HepG2 (cell line): ENCODE data around the gene ESRP2. TPM values are rescaled to one million over a fixed set of nuclear protein-coding genes. Genes with fewer than 3 reads are reported as not detected.

Experiments
- AGO2 ChIP-seq: fragments of 200-400 bp; formaldehyde crosslinking; optimal IDR thresholded peaks from 2 replicates; pipeline ENCODE3; 2017; ENCODE audit warnings: mild to moderate bottlenecking, low read depth, low read length, moderate library complexity
- ARID5B ChIP-seq: IDR thresholded peaks from 2 replicates; pipeline ENCODE4 v1.4.0; 2020; ENCODE audit warnings: mild to moderate bottlenecking, missing genetic modification reagents
- GATAD2A ChIP-seq: IDR thresholded peaks from 2 replicates; pipeline ENCODE4 v1.6.1; 2016
- HNF4A ChIP-seq: sonication (generic); formaldehyde crosslinking; IDR thresholded peaks from 2 replicates; pipeline ENCODE4 v1.4.0; 2020; ENCODE audit warnings: missing genetic modification reagents
- MED8 ChIP-seq: sonication (generic); formaldehyde crosslinking; IDR thresholded peaks from 2 replicates; pipeline ENCODE4 v1.8.1; 2023; ENCODE audit warnings: mild to moderate bottlenecking, missing genetic modification reagents; ENCODE audit not compliant: insufficient replicate concordance
- NR2F6 ChIP-seq, 2 experiments: IDR thresholded peaks; 2 replicates each; pipeline ENCODE4 v1.6.1; 2016; ENCODE audit warnings: antibody characterized with exemption in 1 of 2, mild to moderate bottlenecking in 1 of 2
- REPIN1 ChIP-seq: sonication (generic); formaldehyde crosslinking; IDR thresholded peaks from 2 replicates; pipeline ENCODE4 v1.8.0; 2022; ENCODE audit warnings: missing genetic modification reagents, low read depth, mild to moderate bottlenecking, borderline replicate concordance
- RFXANK ChIP-seq: IDR thresholded peaks from 2 replicates; pipeline ENCODE4 v1.6.1; 2016
- RFXAP ChIP-seq: sonication (generic); formaldehyde crosslinking; IDR thresholded peaks from 2 replicates; pipeline ENCODE4 v1.4.0; 2020; ENCODE audit warnings: missing genetic modification reagents, borderline replicate concordance
- SMARCE1 ChIP-seq: fragments of 450-650 bp; IDR thresholded peaks from 2 replicates; pipeline ENCODE4 v1.6.1; 2017; ENCODE audit warnings: borderline replicate concordance
- SPEN ChIP-seq: sonication (generic); formaldehyde crosslinking; IDR thresholded peaks from 2 replicates; pipeline ENCODE4 v1.5.1; 2020; ENCODE audit warnings: low read depth, mild to moderate bottlenecking, missing genetic modification reagents
- TMF1 ChIP-seq: sonication (generic); formaldehyde crosslinking; IDR thresholded peaks from 2 replicates; pipeline ENCODE4 v1.8.1; 2022; ENCODE audit warnings: low read depth, missing genetic modification reagents
- USF2 ChIP-seq, 2 experiments: sonication (generic) in 1 of 2; formaldehyde crosslinking in 1 of 2; IDR thresholded peaks; 2 replicates each; pipeline versions ENCODE4 v1.5.1 to v1.6.1; 2011 to 2020; ENCODE audit warnings: borderline replicate concordance in 1 of 2, low read depth in 1 of 2, low read length in 1 of 2, mild to moderate bottlenecking in 1 of 2, missing genetic modification reagents in 1 of 2, moderate library complexity in 1 of 2
- ZFP91 ChIP-seq: sonication (generic); formaldehyde crosslinking; IDR thresholded peaks from 2 replicates; pipeline ENCODE4 v1.9.0; 2022; ENCODE audit warnings: missing genetic modification reagents, mild to moderate bottlenecking, borderline replicate concordance
- ZNF260 ChIP-seq: sonication (generic); formaldehyde crosslinking; IDR thresholded peaks from 2 replicates; pipeline ENCODE4 v1.4.0; 2020; ENCODE audit warnings: missing genetic modification reagents, low read depth, mild to moderate bottlenecking, borderline replicate concordance
- ZNF335 ChIP-seq: sonication (generic); formaldehyde crosslinking; IDR thresholded peaks from 2 replicates; pipeline ENCODE4 v1.4.0; 2020; ENCODE audit warnings: missing genetic modification reagents
- ZUFSP ChIP-seq: sonication (generic); formaldehyde crosslinking; IDR thresholded peaks from 2 replicates; pipeline ENCODE4 v1.9.0; 2021; ENCODE audit warnings: missing genetic modification reagents, mild to moderate bottlenecking, borderline replicate concordance
- polyA plus RNA-seq, 8 experiments: library from polyadenylated mRNA; depleted of rRNA in 3 of 8; stranded (reverse) in 7 of 8; unstranded in 1 of 8; fragments of >200 nt; fragmentation: Illumina TruSeq in 4 of 8; extraction: Trizol in 4 of 8; gene quantifications; 2 replicates each; pipeline versions ENCODE4 v1.2.1 to v1.2.3, GENCODE V29; 2011 to 2016; ENCODE audit warnings: low read depth in 4 of 8, missing spikeins in 1 of 8, mixed read lengths in 1 of 8; ENCODE audit not compliant: insufficient read depth in 1 of 8
- total RNA-seq, 5 experiments: library from RNA; depleted of rRNA; stranded (reverse); fragments of >200 nt; fragmentation: Illumina TruSeq; extraction: Trizol; gene quantifications; 2 replicates each; pipeline ENCODE4 v1.2.3, GENCODE V29; 2016; ENCODE audit warnings: low read depth in 1 of 5

ESRP2 gene
- total and polyA plus RNA-seq, 2 of the 13 experiments (the other 11 are each of a cell fraction or from before 2014, with no cell fraction given) = 21.1 to 32.4 TPM

- TF ChIP-seq ARID5B (peak; percentile 98), USF2 (IDR thresholded peaks at IDR 0.05; ENCODE audit: low read depth, low read length) (no peak), USF2 (CRISPR knock-in tag; IDR thresholded peaks at IDR 0.05; ENCODE audit: borderline replicate concordance) (no peak), ZNF260 (CRISPR knock-in tag) (no peak), RFXAP (CRISPR knock-in tag) (peak; percentile 61; the same call in 1 of the 2 replicates), NR2F6 (IDR thresholded peaks at IDR 0.05) (peak; percentile 84), NR2F6 (CRISPR knock-in tag; IDR thresholded peaks at IDR 0.05) (peak; percentile 91), SMARCE1 (no peak), MED8 (CRISPR knock-in tag) (peak; percentile 83), ZUFSP (no peak), ZNF335 (0 out of 2 replicates have a peak, but pooled peaks have one; percentile 15), GATAD2A (peak; percentile 98), SPEN (CRISPR knock-in tag) (0 out of 2 replicates have a peak, but pooled peaks have one; percentile 52), REPIN1 (CRISPR knock-in tag) (peak; percentile 80; the same call in 1 of the 2 replicates), HNF4A (peak; percentile 96), RFXANK (no peak), AGO2 (no peak), ZFP91 (peak; percentile 57; the same call in 1 of the 2 replicates), TMF1 (CRISPR knock-in tag) (no peak)
Observed at GRCh38 chr16:68281368-68282063, 45.6 kb upstream of the ESRP2 start (continued).
